Cortex of kidney (tissue), 1 donor: ENCODE data around the gene CACNG3.
"Not testable (repeated sequence)": the region's sequence is repeated elsewhere in the genome, so short reads cannot be mapped to it uniquely, and the experiment has no call there.

Experiments
- DNase-seq: peaks from one replicate; lab custom pipeline; 2025; lab: John Stamatoyannopoulos, UW

CACNG3 gene

DNA sequence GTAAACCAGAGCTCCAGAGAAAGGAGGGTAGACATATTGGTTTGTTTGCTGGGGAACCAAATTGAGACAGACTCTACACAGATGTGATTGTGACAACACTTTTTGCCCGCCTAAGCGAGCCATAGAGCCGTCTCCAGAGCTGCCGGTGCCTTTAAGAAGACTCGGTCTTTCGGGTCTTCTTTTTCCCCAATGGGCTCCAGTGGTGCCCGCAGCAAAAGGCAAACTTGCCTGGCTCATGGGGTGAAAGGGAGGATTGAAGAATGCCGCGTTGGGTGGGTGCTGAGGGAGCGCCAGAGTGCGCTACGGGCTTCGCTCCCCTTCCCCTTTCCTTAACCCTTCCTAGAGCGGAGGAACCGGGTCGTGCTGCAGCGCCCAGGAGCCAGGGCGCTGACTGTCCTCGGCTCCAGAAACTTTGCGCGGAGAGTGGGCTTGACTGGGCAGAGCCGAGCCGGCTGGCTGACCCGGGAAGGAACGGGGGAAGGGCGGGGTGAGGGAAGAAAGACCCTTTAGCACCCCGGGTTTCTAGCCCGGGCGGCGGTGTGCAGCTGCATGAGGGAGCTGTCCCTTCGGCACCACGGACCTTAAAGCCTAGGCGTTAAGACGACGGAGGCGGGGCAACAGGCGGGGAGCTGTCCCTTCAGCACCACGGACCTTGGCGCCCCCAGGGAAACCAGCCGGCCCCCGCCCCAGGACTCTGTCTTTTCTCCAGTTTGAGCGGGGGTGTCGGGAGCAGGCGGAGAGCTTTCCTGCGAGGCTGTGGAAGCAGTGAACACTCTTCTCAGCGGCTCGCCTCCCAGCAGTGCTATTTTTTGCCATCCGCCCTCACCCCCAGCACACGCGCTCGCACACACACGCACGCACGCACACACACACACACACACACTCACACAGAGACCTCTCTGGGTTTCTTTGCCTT is at the start of gene CACNG3:
TSS of gene CACNG3 (plus strand) at position 880 of the 916 bp plus-strand sequence. CDS start 420 bp downstream, outside the sequence.
- no peak for DNase-seq

DNA sequence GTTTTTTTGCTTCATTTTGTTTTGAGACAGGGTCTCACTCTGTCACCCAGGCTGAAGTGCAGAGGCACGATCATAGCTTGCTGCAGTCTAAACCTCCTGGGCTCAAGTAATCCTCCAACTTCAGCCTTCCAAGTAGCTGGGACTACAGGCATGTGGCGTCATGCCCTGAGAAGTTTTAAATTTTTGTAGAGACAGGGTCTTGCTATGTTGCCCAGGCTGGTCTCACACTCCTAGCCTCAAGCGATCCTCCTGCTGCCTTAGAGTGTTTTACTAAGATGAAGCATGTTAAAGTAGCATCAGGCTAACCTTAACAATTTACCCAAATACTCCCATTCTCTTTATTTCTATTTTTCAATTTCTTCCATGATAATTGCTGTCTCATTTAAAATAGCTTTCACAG is 49.2 kb upstream of the CACNG3 start:
- DNase-seq = no peak

DNA sequence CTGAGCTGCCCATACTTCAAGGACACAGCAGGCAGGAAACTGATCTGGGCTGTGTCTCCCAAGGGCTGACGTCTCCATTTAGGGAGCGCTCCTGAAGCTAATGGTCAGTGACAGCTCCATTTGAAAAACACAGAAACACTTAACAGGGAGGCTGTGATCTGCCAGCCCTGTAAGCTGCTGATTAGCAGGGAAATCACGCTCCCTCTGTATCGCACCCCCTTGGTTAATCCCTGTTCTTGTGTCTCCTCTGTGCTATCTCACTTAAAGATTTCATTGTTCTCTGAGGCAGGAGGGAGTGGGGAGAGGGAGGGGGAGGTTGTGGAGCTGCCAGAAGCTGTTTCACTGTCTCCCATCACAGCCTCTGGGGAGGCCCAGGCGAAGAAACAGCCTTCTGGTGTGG is 47.4 kb upstream of the CACNG3 start:
- DNase-seq = no peak

DNA sequence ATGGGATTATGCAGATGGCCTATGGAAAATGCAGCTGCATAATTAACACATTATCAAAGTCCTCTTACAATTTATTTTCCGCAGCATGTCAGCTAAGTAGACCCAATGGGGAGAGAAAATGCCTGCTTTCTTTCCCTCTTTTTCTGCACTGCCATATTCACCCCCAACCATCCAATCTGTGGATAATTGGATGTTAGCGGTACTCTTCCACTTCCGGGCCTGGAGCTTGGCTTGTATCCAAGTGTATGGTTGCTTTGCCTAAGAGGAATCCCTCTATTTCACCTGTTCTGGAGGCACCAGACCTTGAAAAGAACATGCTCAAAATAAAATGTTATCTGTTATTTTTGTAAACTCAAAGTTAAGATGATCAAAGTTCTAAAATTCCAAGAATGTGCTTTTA is 41.1 kb upstream of the CACNG3 start:
- no peak for DNase-seq

DNA sequence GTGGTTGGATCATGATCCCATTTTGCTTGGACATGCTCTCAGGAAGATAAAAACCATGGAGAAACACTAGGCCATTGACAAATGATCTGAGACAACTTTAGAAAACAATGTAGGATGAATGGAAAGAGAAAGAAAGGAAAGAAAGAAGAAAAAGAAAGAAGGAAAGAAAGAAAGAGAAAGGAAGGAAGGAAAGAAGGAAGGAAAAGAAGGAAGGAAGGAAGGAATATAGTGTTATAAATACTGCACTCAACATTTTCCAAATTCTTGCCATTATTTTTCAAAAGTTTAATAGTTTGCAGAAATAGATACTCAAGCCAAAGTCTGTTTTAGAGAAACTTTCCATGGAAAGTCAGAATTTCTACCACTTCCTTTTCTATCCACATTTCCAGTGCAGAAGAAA is 39.2 kb upstream of the CACNG3 start:
- DNase-seq = no peak

DNA sequence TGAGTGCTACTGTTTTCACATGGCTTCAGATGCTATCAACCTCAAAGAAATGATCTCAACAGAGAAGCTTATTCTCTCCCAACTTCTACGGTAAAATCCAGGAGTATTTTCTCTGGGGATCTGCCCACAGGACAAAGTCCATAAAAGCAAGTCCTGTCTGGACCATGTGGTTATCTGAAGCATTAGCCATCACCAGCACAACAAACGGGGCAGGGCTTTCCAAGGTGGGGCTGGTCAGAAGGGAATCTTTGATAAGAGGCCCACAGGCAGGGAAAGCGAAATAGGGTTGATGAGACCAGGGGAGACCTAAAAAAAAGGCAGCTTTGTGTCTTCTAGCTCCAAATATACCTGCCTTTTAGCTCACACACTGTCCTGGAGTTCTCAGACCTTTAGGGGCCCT is 38.7 kb upstream of the CACNG3 start:
- no peak for DNase-seq

DNA sequence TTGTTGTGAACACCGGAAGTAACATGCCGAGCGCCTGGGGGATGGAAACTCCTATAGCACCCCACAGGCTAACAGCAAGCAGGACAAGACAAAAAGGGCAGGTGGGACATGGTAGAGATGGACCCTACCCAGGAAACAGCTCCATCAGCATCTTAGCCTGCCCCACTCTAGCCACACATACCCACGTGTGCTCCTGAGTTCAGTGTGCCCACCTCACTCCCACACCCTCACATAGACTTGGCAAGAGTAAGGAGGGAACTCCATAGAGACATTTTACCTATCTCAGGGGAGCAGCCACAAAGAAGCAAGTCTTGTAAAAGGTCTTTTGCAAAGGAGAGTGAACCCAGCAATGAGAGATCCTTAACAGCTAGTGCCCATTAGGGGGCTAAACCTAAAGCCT is 37.8 kb upstream of the CACNG3 start:
- DNase-seq = no peak

DNA sequence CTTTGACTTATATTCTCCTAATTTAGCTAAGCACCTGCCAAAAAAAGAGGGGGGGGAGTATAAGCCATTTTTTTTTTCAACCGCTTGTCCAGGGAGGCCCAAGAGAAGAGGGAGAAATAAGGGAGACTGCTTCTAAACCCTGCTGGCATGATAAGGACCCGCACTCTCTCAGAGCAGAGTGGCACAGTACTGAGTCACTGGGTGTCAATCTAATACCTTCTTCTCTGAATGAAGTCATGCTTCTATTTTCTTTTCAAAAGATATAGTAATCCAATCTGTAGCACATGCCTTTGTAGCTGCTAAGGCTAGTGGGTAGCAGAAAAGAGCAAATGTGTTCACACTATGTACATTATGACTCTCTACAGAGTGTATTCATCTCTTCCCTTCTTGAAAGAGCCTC is 34.9 kb upstream of the CACNG3 start:
- no peak for DNase-seq

DNA sequence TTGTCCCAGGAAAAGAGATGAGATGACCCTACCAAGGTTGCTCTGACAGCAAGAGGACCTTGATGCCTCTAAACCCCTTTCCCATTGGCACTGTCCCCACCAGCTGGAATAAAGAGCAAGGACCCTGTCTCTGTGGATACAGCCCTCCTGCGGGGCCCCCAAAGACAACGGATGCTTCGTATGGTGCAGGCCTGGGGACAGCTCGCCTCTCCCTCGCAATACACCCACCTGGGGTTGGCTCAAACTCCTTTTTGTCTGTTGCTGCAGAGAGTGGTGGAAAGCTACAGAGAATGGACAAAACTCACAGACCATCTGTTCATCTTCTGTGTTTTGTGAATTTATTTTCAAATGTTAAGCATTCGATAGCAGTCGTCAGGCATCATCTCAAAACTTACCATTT is 27.6 kb upstream of the CACNG3 start:
- DNase-seq = no peak

DNA sequence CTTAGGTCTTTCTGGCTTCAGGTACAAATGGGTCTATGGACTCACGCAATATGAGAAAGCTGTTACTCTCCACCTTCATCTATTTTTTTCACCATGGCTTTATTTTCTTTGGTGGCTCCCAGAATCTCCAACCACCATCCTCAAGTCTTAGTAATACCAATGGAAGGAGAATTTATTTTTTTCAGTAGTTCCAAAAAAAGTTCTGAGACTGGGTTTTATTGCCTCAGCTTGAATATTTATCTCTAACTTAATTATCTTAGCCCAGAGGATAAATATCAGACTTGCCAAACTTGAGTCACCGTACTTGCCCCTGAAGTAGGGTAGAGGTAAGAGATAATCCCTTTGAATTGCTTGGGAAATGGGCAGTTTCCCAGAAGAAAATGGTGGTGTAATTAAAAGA is 23.2 kb upstream of the CACNG3 start:
- no peak for DNase-seq

DNA sequence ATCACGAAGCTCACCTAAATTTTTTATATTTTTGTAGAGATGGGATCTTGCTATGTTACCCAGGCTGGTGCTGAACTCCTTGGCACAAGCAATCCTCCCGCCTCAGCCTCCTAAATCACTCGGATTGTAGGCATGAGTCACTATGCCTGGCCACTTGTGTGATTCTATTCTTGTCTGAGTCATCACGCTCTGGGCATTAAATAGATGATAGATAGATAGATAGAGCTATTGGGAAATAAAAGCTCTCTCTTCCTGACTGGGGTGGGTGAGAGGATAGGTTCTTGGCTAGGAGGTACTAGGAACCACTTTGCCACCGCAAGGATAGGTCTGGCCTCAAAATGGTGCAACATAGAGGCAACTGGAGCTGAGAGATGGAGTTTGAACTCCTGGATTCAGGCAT is 21.4 kb upstream of the CACNG3 start:
- no peak for DNase-seq

DNA sequence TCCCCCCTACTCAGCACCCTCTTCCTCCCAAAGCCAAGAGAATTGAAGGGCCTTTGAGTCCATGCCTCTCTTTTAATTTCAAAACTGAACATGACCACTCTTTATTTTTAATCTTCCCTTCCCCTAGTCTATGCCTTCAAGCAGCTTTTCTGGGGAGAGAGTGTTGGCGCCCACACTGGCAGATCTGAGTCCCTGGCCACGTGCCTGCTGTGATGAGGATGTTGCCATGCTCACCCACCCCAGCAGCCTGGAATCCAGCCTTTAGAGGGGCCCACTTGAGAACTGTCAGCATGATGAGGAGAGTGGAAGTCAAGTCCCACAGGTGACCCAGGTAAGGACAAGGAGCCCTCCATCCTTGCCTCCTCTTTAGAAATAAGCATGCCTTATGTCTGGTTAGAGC is 20.3 kb upstream of the CACNG3 start:
- DNase-seq = no peak

DNA sequence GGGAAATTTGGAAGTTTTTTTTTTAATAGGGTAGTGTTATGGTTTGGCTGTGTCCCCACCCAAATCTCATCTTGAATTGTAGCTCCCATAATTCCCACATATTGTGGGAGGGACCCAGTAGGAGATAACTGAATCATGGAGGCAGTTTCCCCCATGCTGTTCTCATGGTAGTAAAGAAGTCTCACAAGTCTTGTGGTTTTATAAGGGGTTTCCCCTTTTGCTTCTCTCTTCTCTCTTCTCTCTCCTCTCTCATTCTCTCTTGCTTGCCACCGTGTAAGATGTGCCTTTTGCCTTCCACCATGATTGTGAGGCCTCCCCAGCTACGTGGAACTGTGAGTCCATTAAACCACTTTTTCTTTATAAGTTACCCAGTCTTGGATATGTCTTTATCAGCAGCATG is 17.3 kb upstream of the CACNG3 start:
- DNase-seq = not testable (repeated sequence)

DNA sequence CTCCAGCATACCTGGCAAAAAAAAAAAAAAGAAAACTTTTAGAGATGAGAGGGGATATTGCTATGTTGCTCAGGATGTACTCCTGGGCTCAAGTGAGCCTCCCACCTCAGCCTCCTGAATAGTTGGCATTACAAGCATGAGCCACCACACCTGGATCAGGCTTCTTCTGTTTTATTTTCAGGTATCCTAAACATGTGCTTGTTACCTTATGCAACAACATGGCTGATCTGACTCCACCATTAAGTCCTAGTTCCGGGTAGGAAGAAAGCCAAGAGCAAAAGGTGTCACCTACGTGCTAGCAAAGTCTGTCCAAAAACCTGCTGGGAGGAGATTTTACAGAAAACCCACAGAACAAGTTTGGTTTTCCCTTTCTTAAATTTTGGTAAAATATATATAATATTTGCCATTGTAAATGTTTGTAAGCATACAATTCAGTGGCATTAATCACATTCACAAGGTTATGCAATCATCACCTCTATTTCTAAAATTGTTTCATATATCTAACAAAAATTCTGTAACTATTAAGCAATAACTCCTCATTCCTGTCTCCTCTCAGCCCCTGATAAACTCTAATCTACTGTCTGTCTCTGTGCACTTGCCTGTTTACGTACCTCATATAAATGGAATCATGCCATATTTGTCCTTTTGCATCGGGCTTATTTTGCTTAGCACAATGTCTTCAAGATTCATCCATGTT is 9.1 kb upstream of the CACNG3 start:
- no peak for DNase-seq

DNA sequence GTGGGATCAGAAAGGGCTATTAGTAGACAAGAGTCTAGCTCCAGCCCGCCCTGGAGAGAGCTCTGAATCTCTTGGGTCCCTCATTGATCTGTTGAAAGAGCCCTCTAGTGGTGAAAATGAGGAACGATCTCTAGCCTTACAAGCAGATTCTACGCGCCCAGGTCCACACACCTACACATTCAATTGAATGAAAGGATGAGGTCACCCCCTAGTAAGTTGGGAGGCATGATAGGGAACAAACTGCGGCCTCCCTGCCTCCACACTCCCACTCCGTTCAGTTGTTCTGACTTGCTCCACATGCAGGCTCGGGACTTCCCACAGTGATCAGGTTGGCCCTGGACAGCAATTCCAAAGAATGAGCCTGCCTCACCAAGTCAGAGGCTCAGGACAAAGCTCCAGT is 2.9 kb upstream of the CACNG3 start:
- DNase-seq = no peak

DNA sequence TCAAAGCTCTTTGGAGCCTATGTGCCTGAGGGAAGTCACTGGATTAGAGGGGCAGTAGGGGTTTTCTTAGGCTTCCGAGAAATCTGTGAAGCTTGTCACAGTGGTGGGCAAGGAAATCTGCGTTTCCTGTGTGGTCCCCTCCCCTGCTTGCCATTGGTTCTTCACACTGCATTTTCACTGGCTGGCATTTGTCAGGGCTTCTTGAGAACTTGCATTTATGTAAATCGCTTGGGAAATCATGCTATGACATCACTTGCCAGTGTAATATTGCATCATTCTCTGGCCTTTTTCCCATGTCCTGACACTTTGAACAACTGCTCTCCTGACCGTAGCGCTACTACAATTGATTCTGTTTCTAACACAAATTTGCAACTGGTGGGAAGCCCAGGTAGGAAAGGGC is 1.8 kb downstream of the CACNG3 start:
- DNase-seq = no peak

DNA sequence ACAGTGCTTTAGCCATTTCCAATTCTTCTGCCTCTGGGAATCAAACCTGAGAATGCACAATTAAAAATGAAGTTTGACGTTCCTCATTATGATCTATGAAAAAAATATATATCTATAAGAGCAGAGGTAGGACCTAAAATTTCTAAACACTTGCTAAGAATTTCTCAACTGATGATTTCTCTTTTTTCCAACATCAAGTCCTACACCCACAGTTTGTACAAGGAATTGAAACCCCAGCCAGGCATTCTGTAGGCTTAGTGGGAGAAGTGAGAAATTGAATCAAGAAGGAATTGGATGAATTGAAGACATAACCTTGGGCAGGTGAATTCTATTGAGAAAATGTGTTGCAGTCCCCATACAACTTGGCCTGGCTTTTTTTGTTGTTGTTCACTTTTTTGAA is 2.7 kb downstream of the CACNG3 start:
- DNase-seq = no peak

DNA sequence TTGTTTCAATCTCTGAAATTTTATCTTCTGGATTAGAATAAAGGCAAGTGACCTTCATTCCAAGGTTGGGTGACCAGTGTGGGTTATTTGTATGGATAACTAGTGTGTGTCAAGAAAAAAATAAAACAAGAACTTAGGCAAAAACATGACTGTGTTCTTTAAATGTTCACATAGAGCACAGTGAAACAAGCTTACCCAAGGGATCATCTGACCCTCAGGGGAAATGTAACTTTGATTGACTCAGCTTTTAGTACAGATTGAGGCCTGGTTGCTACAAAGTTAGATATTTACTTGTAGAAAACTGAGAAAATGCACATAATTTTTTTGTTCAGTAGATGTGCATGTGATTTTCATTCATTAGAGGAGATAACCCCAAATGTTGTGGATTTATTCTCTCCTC is 6.7 kb downstream of the CACNG3 start:
- no peak for DNase-seq

DNA sequence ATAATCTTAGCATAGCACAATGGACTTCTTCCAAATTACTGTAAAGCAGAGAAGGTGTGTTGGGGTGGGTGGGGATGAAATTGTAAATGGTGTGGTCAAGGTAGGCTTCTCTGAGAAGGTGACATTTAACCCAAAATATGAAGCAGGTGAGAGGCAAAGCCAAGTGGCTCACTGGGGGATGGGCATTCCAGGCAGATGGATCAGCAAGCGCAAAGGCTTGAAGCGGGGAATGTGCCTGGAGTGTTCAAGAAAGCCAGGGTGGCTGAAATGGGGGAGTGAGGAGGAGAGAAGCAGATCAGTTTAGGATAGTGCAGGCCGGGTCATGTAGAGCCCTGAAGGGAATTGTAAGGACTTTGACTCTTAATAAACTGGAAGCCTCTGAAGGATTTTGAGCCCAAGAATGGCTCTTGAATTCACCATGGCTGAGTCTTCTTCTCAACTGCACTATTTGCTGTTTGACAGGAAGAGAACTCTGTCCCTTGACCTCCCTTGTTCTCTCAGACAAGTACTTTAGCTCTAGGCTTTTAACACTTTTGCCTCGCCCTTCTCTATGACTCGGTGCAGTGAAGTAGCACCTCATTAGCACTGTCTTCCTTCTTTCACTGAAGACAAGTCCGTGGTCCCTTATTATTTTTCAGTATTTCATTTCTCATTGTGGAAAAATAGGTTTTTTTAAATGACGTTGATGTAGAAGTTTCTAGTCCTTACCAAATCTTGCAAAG is 14.7 kb downstream of the CACNG3 start:
- DNase-seq = no peak

DNA sequence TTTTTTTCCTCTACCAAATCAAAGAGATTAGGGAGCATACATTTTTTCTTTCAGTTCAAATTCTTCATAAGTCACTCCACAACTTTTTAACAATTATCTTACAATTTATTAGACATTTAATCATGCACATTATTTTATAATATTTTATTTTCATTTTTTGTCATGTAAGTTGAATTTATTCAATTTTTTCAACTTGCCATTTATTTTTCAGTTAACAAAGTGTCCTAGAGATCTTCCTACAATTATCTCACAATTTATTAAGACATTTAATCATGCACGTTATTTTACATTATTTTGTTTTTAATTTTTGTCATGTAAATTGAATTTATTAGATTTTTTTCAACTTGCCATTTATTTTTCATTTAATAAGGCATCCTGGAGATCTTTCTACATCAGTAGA is 16.2 kb downstream of the CACNG3 start:
- no peak for DNase-seq

DNA sequence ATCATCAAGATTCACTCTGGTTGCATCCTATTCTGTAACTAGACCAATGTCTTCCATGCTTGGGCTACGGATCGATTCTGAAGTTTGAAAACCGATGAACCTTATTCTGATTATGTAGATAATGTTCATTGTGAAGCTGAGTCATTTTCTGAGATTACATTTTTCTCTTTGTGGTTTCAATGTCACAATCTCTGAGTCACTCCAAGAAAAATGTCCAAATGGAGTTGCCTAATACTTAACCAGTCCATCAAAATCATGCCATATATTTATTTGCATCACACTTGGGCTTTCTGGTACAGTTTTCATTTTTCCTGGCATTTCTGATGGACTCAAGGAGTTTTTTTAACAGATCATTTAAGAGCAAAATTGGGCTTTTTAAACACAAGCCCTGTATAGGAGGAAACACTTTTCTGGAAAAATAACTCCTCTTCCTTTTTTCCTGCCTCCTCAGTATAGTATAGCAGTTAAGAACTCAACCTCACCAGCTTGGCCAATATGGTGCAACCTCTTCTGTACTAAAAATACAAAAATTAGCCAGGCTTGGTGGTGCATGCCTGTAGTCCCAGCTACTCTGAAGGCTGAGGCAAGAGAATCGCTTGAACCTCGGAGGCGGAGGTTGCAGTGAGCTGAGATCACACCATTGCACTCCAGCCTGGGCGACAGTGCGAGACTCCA is 17.5 kb downstream of the CACNG3 start:
- no peak for DNase-seq

DNA sequence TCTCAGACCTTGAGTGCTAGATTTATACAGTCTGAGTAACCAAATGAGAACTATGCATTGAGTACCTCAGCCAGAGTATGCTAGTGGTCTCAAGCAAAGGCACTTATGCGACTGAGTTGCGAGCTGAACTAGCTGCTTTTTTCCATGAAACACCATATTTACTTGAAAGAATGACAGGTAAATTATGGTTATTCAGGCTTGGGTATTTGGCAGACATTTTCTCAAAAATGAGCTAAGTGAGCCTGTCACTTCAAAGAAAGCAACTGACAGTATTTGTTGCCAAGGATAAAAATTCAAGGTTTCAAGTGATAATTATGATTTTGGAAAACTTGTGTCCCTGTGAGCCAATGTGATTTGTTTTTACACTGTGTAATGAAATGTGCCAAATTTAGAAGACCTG is 19.3 kb downstream of the CACNG3 start:
- DNase-seq = no peak
